Measurements from ENCODE around the gene KNSTRN.

Gene KNSTRN

GRCh38 chr15:40392986-40393948, 10.7 kb downstream of the KNSTRN start:
- no peaks in the 10 kb centered on the region for H3K9me3 ChIP-seq (ENCODE audit: control insufficient read depth, low read length)
- no peak overlapping the region for H3K27ac ChIP-seq
- TF ChIP-seq CTCF (IDR thresholded peaks at IDR 0.05) = no peak
- H3K4me3 ChIP-seq (ENCODE audit: low read depth, low read length) = no peak overlapping the region
- no peak overlapping the region for H2AFZ ChIP-seq
- H3K27me3 ChIP-seq (ENCODE audit: control insufficient read depth, insufficient read depth, low read length) = no peaks in the 10 kb centered on the region
- H3K4me1 ChIP-seq = no peaks in the 10 kb centered on the region
- no peaks in the 10 kb centered on the region for H3K79me2 ChIP-seq
- H3K4me2 ChIP-seq (ENCODE audit: low read length) = no peak overlapping the region
- no peaks in the 10 kb centered on the region for H3K36me3 ChIP-seq (ENCODE audit: control insufficient read depth, insufficient read depth, low read length)
- no peak overlapping the region for H3K9ac ChIP-seq

GRCh38 chr15:40397688-40398412, 15.3 kb downstream of the KNSTRN start:
- Histone ChIP-seq H3K4me1 (no peaks in the 10 kb centered on the region), H3K9me3 (ENCODE audit: control insufficient read depth, low read length) (no peaks in the 10 kb centered on the region), H3K79me2 (no peaks in the 10 kb centered on the region), H3K9ac (no peak overlapping the region), H3K27me3 (ENCODE audit: control insufficient read depth, insufficient read depth, low read length) (no peaks in the 10 kb centered on the region), H3K27ac (no peak overlapping the region), H2AFZ (no peak overlapping the region), H3K36me3 (ENCODE audit: control insufficient read depth, insufficient read depth, low read length) (no peaks in the 10 kb centered on the region), H3K4me3 (ENCODE audit: low read depth, low read length) (no peak overlapping the region), H3K4me2 (ENCODE audit: low read length) (no peak overlapping the region)
- no peak for TF ChIP-seq CTCF (IDR thresholded peaks at IDR 0.05)

DNA sequence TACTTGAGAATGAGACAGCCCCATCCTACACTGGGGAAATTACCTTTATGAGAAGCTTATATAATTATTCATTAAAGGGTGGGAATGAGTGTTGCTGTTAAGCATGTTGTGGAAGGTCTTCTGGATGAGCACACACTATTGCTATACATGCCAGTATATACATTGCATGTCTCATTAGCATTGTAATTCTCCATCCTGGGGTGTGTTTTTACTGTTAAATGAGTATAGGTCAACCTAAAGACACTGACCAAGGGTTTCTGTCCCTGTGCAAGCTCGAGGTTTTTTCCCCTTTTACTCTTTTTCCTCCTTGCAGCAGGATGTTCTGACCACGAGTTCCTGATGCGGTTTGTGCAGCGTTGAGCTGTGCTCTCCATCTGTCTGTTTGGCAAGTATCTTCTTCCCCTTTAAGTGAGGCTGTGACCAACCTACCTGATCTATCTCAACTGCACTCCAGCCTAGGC, 15.9 kb downstream of the KNSTRN start:
- no peak overlapping the region for H3K4me3 ChIP-seq (ENCODE audit: low read depth, low read length)
- no peak overlapping the region for H2AFZ ChIP-seq
- H3K9ac ChIP-seq = no peak overlapping the region
- no peaks in the 10 kb centered on the region for H3K4me1 ChIP-seq
- TF ChIP-seq CTCF (IDR thresholded peaks at IDR 0.05) = no peak
- H3K27me3 ChIP-seq (ENCODE audit: control insufficient read depth, insufficient read depth, low read length) = no peaks in the 10 kb centered on the region
- no peaks in the 10 kb centered on the region for H3K9me3 ChIP-seq (ENCODE audit: control insufficient read depth, low read length)
- H3K27ac ChIP-seq = no peak overlapping the region
- H3K4me2 ChIP-seq (ENCODE audit: low read length) = no peak overlapping the region
- H3K36me3 ChIP-seq (ENCODE audit: control insufficient read depth, insufficient read depth, low read length) = no peaks in the 10 kb centered on the region
- H3K79me2 ChIP-seq = no peaks in the 10 kb centered on the region

- Histone ChIP-seq H3K36me3 (ENCODE audit: control insufficient read depth, insufficient read depth, low read length) (no peaks in the 10 kb centered on the region), H2AFZ (no peak overlapping the region), H3K27me3 (ENCODE audit: control insufficient read depth, insufficient read depth, low read length) (no peaks in the 10 kb centered on the region), H3K27ac (no peak overlapping the region), H3K9ac (no peak overlapping the region), H3K4me3 (ENCODE audit: low read depth, low read length) (no peak overlapping the region), H3K4me1 (no peaks in the 10 kb centered on the region), H3K4me2 (ENCODE audit: low read length) (no peak overlapping the region), H3K9me3 (ENCODE audit: control insufficient read depth, low read length) (no peaks in the 10 kb centered on the region), H3K79me2 (no peaks in the 10 kb centered on the region)
- no peak for TF ChIP-seq CTCF (IDR thresholded peaks at IDR 0.05)
Observed at GRCh38 chr15:40399370-40399769, 16.8 kb downstream of the KNSTRN start.

Measured in parathyroid adenoma (tissue), 2 donors.